HG03159 (cell line): ENCODE results near the gene SASS6.

Source experiments
- ATAC-seq: cut with Tn5 transposase; IDR thresholded peaks from one replicate; pipeline ENCODE4 v1.9.1; 2021; ENCODE audit warnings: mild to moderate bottlenecking, moderate library complexity; ENCODE audit not compliant: unreplicated experiment

SASS6 gene, protein sequence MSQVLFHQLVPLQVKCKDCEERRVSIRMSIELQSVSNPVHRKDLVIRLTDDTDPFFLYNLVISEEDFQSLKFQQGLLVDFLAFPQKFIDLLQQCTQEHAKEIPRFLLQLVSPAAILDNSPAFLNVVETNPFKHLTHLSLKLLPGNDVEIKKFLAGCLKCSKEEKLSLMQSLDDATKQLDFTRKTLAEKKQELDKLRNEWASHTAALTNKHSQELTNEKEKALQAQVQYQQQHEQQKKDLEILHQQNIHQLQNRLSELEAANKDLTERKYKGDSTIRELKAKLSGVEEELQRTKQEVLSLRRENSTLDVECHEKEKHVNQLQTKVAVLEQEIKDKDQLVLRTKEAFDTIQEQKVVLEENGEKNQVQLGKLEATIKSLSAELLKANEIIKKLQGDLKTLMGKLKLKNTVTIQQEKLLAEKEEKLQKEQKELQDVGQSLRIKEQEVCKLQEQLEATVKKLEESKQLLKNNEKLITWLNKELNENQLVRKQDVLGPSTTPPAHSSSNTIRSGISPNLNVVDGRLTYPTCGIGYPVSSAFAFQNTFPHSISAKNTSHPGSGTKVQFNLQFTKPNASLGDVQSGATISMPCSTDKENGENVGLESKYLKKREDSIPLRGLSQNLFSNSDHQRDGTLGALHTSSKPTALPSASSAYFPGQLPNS

DNA sequence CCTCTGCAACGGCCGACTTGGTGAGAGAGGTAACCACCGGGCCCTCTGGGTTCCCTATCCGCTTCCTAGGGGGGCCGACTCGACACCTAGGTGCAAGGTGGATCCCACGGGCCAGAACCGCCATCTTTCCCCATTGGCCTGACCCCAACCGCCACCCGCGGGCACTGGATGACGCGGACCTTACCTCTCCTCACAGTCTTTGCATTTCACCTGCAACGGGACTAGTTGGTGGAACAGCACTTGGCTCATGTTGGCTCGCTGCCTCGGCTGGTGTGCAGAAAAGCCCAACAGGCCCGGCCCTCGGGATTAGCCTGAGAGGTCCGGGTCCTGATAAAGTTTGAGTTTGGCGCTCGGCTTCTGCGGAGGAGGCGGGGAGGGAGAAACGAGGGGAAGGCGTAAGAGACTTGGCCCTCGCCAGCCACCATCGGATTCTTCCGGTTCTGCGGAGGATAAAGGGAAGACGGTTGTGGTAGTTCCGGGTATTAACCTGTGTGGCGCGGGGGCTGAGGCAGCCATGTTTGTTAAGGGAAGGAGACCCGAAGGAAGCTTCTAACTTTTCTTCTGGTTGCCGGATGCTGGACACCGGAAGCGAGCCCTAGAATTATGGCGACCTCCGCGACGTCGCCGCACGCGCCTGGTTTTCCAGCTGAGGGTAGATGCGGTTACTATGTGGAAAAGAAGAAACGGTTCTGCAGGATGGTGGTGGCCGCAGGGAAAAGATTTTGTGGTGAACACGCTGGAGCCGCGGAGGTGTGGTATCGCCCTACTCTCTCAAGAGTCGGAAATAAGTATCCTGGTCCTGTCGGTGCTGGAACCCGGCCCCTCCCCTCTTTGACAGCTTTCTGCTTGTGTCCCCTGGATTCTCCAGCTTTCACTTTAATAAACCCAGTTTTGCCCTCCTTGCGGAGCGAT lies at the start of gene SASS6, which contains the start of gene TRMT13:
TSS of gene SASS6 (minus strand) at position 365 of the 912 bp plus-strand sequence. CDS start at position 249, 116 bp downstream.
TSS of gene TRMT13 (plus strand) at position 598 of the 912 bp plus-strand sequence. CDS start at position 604, 6 bp downstream.
- ATAC-seq = peak; percentile 87

DNA sequence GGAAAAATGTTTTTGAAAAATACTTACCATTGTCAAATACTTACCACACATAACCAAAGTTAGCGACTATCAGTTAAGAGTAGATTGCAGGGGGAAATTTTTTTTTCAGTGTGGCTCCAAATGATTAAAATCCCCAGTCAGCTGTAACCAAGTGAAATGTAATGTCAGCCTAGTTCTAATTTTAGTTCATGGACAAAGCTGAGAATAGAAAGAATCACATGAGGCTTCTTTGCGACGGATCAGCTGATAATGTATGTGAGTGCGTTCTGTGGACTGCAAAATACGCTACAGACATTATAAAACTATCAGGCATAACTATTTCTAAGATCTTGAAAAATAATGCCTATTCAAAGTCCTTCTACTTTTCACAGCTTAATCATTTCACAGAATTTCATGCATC lies 45.4 kb upstream of the SASS6 start, which contains the start of gene LRRC39:
TSS of gene LRRC39 (minus strand) at position 166 of the 400 bp plus-strand sequence. CDS start 9,740 bp downstream, outside the sequence.
- ATAC-seq = no peak

DNA sequence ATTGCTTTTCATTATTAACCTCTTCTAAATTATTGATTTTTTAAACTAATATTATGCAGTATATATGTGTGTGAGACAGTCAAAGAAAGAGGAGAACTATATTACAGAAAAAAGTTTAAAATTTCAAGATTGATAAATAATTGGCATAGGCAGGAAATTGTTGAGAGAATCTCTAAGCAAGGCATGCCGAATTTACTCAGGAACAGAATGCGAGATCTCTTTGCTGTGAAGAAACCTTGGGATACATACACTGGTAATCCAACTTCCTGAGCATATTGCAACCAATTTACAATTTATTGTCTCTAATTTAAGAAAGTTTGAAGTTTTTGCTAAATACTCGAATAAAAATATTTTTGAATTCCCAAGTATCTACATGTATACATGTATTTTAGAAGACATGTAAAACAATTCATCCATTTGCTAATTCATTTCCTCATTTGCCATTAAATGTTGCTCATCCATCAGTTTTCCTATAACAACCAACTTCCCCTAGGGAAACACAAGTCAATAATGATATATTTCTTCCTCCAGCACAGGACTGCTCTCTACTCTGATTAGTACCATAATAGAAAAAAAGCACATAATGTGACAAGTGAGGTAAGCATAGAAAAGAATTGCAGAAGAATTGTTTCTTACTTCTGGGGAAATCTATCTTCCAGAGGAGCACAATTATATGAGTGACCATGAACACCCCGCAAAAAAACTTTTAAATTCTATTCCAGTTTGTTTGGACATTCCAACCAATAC lies 44.7 kb upstream of the SASS6 start:
- ATAC-seq = no peak

DNA sequence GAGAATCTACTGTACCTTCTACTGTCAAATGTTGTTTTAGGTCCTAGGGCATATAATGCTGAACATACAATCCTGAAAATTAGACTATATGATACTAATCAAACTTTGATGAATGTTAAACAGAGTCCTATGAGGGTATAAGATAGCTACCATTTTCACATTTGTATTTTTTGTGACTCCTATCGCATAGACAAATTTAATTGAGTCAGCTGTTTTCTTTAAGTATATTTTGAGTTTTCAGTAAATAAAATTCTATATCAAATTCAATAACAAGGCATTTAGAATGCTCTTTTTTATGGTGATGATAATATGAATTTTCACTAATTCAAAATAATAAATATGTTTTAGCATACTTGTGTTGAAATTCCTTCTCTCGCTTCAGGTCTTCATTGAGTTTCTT lies 35.3 kb upstream of the SASS6 start:
- ATAC-seq = no peak

DNA sequence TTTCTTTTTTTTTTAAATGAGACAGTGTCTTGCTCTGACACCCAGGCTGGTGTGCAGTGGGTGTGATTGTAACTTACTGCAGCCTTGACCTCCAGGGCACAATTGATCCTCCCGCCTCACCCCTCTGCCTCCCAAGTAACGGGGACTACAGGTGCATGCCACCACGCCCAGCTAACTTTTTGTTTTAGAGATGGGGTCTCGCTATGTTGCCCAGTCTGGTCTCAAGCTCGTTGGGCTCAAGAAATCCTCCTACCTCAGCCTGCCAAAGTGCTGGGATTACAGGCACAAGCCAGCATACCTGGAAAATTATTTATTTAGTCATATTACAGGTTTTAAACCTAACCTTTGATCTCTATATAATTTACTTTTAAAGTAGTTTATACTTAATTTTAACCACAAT lies 32.0 kb upstream of the SASS6 start:
- no peak for ATAC-seq

DNA sequence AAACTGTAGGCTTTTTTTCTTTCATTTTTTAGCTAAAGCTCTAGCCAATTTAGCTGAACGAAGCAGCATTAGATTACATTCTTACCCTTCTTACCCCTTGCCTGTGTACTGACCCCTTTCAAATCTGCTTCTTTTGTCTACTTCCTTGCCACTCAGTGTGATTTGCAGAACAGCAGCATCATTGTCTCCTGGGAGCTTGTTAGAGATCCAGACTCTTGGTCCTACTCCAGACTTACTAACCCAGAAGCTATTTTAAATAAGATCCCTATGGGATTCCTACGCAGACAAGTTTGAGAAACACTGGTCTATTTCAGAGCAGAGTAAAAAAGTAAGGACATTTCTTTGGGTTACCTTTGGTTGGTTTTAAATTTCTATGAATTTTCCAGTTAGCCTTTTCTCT lies 31.5 kb upstream of the SASS6 start:
- no peak for ATAC-seq

DNA sequence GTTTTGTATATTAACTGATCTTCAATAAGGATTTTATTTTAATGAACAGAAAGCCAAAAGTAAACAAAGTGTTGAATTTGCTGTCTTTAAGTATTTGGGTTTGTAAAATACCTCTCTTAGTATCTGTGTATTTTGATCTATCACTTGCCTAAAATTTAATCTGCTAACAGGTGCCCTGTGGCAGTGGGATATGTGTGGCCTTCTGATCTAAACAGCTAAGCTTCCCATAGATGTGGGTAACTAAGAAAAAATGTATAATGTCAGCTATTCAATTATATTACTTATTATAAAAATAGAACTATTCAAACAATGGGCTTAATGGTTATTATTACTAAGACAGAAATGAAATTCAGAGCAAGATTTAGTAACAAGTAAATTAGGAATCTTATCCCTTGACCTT lies 30.2 kb upstream of the SASS6 start:
- ATAC-seq = no peak

DNA sequence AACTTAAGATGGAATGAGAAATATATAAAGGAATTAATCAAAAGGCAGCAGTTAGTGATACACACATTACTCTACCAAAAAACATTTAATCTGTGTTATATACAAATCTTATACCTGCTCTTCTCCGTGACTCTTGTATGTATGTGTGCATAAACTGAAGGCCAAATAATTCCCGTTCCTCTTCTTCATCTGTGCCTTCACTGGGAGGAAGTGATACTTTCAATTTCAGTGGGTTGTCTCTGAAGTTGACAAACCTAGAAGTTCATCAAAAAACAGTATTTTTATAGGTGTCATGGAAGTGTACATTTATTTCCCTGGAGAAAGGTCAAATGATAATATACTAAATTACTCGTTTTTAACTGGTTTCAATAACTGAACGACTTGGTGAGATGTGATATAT lies 19.5 kb upstream of the SASS6 start:
- peak; percentile 77 for ATAC-seq

DNA sequence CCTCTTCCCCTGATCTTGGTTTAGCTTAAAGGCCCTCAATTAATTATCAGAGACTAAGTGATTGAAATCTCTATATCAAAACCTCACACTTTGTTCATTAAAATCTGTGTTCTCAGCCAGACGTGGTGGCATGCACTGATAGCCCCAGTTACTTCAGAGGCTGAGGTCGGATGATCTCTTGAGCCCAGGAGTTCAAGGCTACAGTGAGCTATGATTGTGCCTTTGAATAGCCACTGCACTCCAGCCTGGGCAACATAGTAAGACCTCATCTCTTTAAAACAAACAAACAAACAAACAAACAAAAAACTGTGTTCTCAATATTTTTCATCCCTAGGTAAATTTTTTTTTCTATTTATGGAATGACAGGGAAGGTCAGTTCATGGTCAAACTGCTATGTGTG lies 18.9 kb upstream of the SASS6 start:
- no peak for ATAC-seq

DNA sequence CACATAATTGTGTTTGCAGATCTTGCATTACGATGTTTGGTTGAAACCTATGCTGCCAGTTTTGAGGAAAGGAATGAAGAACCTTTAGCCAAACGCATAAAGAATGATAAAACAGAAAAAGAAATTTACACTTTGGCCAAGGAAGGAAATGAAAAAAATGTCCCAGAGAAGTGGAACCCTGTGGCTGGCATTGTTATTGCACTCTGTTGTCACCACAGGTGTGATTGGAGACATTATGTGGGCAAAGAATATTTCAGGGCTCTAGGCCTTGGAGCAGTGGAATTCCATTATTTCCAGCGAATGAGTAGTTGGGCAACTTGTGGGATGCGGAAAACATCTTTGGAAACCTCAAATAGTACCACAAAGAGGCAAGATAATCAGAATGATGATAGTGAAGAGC lies 15.1 kb upstream of the SASS6 start:
- no peak for ATAC-seq

DNA sequence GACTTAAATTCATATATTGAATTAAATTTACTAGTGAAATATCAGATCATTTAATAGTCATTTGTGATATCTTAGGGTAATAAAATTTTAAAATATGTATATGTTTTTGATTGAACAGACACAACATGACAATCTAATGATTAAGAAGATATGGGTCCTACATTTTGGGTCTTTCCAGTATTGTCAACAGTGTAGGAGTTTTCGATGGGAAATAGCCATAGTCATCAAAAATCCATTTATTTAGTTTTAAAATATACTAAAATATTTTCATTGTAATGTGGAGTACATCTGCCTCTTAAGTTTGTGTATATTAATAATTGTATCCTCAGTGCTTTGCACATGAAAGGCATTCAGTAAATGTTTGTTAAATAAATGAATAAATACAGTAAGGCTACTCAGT lies 14.2 kb upstream of the SASS6 start:
- no peak for ATAC-seq

DNA sequence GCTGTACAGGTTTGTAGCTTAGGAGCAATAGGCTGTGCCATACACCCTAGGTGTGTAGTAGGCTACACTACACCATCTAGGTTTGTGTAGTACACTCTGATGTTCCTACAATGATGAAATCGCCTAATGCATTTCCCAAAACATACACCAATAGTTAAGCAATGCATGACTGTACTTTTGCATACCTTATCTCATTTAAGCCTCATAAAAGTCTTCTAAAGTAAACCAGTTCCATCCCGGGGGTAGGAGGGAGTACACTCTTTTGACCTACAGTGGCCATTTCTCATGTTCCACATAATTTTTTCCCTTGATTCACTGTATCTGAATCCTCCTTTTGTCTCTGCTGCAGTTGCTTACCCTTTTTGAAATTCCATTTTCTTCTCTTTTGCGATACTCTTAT lies 12.4 kb upstream of the SASS6 start:
- no peak for ATAC-seq

DNA sequence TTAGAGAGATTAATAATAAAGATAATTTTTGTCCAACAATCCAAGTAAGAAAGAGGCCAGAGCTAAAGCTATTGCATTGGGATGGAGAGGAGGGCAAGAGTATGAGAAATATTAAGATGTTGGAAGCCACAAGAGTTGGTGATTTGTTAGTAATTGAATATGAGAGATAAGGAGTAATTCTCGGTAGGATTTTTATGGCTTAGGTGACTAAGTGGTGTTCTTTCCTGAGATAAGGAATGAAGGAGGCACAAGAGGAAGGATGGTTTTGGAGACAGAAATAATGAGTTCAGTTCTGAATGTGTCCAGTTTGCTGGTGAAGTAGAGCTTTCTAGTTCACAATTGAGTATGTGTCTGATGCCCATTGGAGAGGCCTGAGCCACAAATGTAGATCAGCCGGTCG lies 9.6 kb upstream of the SASS6 start:
- no peak for ATAC-seq

DNA sequence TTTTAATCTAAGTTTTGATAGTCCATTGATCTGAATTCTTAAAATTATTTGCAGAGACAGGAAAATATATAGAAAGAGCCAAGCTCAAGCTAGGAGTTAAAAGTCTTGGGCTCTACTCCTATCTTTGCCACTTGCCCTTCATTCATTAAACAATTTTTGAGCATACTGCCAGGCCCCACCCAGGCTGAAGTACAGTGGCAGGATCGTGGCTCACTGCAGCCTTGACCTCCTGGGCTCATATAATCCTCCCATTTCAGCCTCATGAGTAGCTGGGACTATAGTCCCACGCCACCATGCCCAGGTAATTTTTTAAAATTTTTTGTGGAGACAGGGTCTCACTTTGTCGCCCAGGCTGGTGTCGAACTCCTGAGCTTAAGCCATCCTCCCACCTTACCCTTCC lies 8.5 kb upstream of the SASS6 start:
- ATAC-seq = no peak

DNA sequence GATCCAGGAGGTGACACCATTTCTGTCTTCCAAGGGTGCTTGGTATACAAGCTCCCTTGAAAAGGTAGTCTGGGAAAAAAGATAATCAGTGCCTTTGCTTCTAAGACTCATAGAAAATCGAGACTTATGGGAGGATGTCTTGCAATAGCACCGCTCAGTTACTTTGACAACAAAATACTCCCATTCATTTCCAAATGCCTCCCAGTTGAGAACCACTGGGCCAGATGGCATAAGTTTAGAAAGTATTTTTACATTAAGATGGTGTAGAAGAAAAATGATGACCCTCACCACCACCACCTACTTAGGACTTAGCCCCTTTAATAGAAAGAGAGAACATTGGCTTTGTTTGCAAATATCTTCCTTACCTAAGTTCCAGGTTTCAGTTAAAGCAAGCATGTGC lies 4.9 kb upstream of the SASS6 start:
- ATAC-seq = no peak

DNA sequence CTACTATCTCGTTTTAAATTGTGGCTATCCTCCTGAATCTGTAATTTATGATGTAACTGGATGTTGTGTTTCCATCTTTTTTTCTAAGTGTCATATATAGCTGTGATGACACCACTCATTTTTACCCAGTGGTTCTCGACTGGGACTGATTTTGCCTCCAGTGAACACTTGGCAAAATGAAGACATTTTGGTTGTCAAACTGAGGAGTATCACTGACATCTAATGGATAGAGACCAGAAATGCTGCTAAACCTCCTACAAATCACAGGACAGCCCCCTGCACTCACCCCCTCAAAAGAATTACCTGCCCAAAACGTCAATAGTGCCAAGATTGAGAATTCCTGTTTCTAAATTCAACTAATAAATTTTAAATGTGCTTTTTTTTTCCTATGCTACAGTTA lies 2.1 kb upstream of the SASS6 start:
- no peak for ATAC-seq

DNA sequence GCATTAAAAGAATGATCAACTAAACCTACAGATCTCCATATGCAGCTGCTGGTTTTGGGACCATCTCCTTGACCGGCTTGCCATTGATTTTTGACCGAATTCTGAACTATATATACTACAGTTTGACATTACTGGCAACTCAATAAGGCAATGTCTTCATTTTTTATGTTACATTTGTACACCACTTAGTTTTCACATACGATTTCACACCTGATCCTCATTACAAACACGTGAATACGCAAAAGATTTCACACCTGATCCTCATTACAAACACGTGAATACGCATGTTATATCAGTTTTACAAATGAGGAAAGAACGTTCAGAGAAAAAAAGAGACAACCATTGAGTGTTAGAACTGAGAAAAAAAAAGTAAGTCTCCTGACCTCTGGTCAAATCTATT lies 1.1 kb downstream of the SASS6 start:
- no peak for ATAC-seq

DNA sequence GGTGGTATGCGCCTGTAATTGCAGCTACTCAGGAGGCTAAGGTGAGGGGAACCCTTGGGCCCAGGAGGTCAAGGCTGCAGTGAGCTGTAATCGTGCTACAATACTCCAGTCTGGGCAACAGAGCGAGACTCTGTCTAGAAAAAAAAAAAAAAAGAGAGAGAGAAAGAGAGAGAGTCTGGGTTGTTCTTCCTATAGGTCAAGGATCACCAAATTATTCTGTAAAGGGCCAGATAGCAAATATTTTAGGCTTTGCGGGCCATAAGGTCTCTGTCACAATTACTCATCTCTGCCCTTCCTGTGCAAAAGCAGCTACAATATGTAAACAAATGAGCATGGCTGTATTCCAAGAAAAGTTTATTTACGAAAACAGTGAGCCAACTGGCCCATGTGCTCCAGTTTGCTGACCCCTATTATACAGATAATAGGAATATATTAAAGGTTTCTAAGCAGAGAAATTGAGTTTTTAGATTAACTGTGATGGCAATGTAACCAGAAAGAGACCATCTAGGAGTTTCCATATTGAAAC lies 2.1 kb downstream of the SASS6 start:
- no peak for ATAC-seq

DNA sequence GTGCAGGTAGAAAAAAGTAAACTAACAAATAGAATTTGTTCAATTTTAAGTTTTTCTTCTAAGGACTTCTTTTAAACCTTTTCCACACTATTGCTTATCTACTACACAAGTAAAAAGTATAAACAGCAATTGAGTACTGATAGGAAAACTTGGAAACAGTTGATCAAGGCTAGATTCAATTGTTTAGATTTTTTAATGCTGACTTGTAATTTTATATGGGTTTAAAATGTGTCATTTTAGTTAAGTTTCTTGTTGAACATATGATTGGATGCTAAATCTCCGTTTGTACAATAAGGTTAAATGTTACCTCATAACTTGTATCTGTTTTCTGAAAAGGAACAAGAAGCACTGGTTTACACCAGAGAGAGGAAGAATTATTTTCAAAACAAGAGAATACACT lies 5.5 kb downstream of the SASS6 start:
- no peak for ATAC-seq

DNA sequence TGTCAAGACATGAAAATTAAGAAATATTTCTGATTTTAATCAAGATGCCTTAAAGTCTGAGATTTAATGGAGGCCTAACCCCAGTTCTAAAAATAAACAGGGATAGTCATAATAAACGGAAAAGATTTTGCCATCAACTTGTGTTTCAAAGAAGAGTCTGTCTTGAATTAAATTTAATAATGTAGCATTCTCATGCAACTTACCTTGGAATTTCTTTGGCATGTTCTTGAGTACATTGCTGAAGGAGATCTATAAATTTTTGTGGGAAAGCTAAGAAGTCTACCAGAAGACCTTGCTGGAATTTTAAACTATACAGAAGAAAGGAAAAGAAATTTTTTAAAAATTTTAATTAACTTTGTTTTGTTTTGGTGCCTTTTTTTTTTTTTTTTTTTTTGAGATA lies 10.6 kb downstream of the SASS6 start:
- ATAC-seq = no peak
